Measurements from ENCODE around the gene MRPS18B. TPM values are rescaled to one million over a fixed set of nuclear protein-coding genes. Genes with fewer than 3 reads are reported as not detected.

The MRPS18B gene
- total and polyA plus RNA-seq, 2 of the 13 experiments (the other 11 are each of a cell fraction or from before 2014, with no cell fraction given), result 125 to 131 TPM

DNA sequence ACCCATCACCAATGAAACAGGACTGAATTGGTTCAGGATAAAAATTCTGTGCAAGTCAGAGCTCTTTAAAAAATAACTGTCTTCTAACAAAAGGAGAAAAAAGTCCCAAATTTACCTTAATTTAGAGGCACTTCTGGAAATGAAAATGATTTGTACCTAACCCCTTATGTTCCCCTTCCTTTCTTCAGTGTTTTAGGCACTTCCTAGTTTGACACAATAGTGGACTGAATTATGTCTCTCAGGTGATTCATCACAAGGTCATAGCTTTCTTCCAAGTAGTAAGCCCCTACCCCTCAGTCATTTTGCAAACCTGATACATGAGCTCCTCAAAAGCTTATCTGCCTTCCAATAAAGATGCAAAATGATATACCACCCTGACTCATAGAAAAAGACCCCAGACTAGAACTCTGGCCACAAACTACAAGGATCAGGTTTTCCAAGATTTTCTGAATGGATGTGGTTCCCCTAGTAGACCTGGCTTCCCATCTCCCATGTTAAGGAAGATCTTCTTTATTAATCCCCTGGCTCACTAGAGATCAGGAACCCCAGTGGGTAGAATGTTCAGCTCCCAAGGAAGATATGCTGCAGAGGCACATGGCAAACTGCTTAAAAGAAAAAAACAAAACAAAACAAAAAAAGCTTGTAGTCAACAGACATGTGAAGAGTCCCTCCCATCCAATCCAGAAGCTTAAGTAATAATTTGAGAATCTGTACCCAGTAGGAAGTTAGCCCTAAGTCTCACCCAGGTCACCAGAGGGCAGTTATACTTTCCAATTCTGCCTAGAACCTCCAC lies 4.2 kb upstream of the MRPS18B start:
- CTCF ChIA-PET (ENCODE audit: low intra/inter-chr PET ratio, low total read pairs), result no interaction called here
- no TSS peak for BruUV-seq (replicated peaks)
- Histone ChIP-seq H4K20me1 (ENCODE audit: insufficient read depth, low read length) (peaks cover 12% of the 10 kb centered on the region), H3K27me3 (ENCODE audit: control insufficient read depth in 1 of 2, insufficient read depth in 2 of 2, low read length in 2 of 2) (no peaks in the 10 kb centered on the region; a peak in 1 of 5 replicates), H3K9ac (ENCODE audit: insufficient read depth, low read depth, low read length) (no peak overlapping the region), H2AFZ (ENCODE audit: low read length) (no peak overlapping the region), H3K4me2 (ENCODE audit: low read depth, low read length) (peak overlapping the region; percentile 88; the same call in 1 of the 2 replicates), H3K79me2 (ENCODE audit: insufficient read depth, low read length) (peaks cover 31% of the 10 kb centered on the region), H3K36me3 (replicated peaks in 1 of 2; ENCODE audit: control insufficient read depth in 1 of 2, insufficient read depth in 2 of 2, low read length in 2 of 2) (peaks cover 9 to 18% of the 10 kb centered on the region in 2 experiments), H3K4me3 (replicated peaks in 1 of 3; ENCODE audit: insufficient read depth in 1 of 3, low read depth in 2 of 3, low read length in 3 of 3) (no peak overlapping the region), H3K4me1 (ENCODE audit: insufficient read depth, low read length) (peaks cover 22% of the 10 kb centered on the region), H3K9me3 (ENCODE audit: low read length) (no peaks in the 10 kb centered on the region), H3K27ac (ENCODE audit: extremely low read length, insufficient read depth, low read length) (peak overlapping the region; percentile 98)
- no peak for FAIRE-seq
- no peak for DNase-seq (ENCODE audit: low spot score)
- in situ Hi-C loops (cut with HindIII; ENCODE audit: extremely low pct_ligation_motif_present, low pct_unique_long_range_greater_than_20kb), result no loop called here
- POLR2A ChIA-PET, result interaction anchor here (0.5 to 4.8 kb wide), 21 partner anchors 12 to 113 kb away, joined by 3 to 172 read pairs (median 6); partner anchors contain the start of genes ABCF1, ATAT1, C6orf136 and DHX16
- ATAC-seq, result no peak
- intact Hi-C loops (cut with micrococcal nuclease; ENCODE audit: unreplicated experiment), result no loop called here
- TF ChIP-seq GFI1 (CRISPR knock-in tag; IDR thresholded peaks at IDR 0.05; ENCODE audit: borderline replicate concordance) (no peak), IKZF4 (CRISPR knock-in tag; IDR thresholded peaks at IDR 0.05; ENCODE audit: borderline replicate concordance, low read depth, not compliant biosample characterization) (no peak), NCOA5 (CRISPR knock-in tag; IDR thresholded peaks at IDR 0.05) (0 out of 2 replicates have a peak, but pooled peaks have one; percentile 31), RFX1 (IDR thresholded peaks at IDR 0.05) (no peak), NKX3-1 (CRISPR knock-in tag; IDR thresholded peaks at IDR 0.05) (peak; percentile 14; the same call in 1 of the 2 replicates), ISL2 (CRISPR knock-in tag; IDR thresholded peaks at IDR 0.05) (0 out of 2 replicates have a peak, but pooled peaks have one; percentile 0), RBFOX2 (IDR thresholded peaks at IDR 0.05; ENCODE audit: low read depth, low read length) (peak; percentile 73), ZNF333 (CRISPR knock-in tag; IDR thresholded peaks at IDR 0.05; ENCODE audit: borderline replicate concordance) (no peak), ZMYM2 (CRISPR knock-in tag; IDR thresholded peaks at IDR 0.05) (no peak), HDAC1 (CRISPR knock-in tag; IDR thresholded peaks at IDR 0.05) (0 out of 2 replicates have a peak, but pooled peaks have one; percentile 17), AGO2 (optimal IDR thresholded peaks at IDR 0.05; ENCODE audit: low read depth, low read length) (peak; percentile 69), CCAR2 (optimal IDR thresholded peaks at IDR 0.05; ENCODE audit: low read depth, low read length) (peak; percentile 31), DPF2 (CRISPR knock-in tag; IDR thresholded peaks at IDR 0.05; ENCODE audit: borderline replicate concordance, low read depth) (no peak), PLRG1 (conservative IDR thresholded peaks at IDR 0.05) (no peak), CHD2 (IDR thresholded peaks at IDR 0.05; ENCODE audit: low read depth, low read length) (no peak), POLR2A (IDR thresholded peaks at IDR 0.05; ENCODE audit: insufficient read depth in 1 of 2, low read depth in 2 of 2, low read length in 2 of 2) (peak in 1 of 2 experiments; percentile 22; a peak in 1 of 4 replicates), HNRNPK (IDR thresholded peaks at IDR 0.05; ENCODE audit: low read depth, low read length, poor library complexity, severe bottlenecking) (peak; percentile 43), POLR2AphosphoS2 (IDR thresholded peaks at IDR 0.05; ENCODE audit: low read depth, low read length) (peak; percentile 17; the same call in 1 of the 2 replicates), SRSF4 (IDR thresholded peaks at IDR 0.05; ENCODE audit: low read depth, low read length, poor library complexity, severe bottlenecking) (peak; percentile 1), SALL2 (CRISPR knock-in tag; IDR thresholded peaks at IDR 0.05) (no peak), ZNF737 (CRISPR knock-in tag; IDR thresholded peaks at IDR 0.05; ENCODE audit: borderline replicate concordance) (no peak), RARG (CRISPR knock-in tag; IDR thresholded peaks at IDR 0.05; ENCODE audit: low read depth) (no peak)
- TF ChIP-seq, protein P1, sequence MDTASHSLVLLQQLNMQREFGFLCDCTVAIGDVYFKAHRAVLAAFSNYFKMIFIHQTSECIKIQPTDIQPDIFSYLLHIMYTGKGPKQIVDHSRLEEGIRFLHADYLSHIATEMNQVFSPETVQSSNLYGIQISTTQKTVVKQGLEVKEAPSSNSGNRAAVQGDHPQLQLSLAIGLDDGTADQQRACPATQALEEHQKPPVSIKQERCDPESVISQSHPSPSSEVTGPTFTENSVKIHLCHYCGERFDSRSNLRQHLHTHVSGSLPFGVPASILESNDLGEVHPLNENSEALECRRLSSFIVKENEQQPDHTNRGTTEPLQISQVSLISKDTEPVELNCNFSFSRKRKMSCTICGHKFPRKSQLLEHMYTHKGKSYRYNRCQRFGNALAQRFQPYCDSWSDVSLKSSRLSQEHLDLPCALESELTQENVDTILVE (CRISPR knock-in tag; IDR thresholded peaks at IDR 0.05), result 0 out of 2 replicates have a peak, but pooled peaks have one; percentile 4

Data from HepG2 (cell line).